IPS-20b (cell line): ENCODE data around the gene SPATA33.
"Not testable (repeated sequence)": the region's sequence is repeated elsewhere in the genome, so short reads cannot be mapped to it uniquely, and the experiment has no call there.

Source experiments
- H3K27ac ChIP-seq: one replicate; pipeline ENCODE4 v1.5.1; 2013; ENCODE audit warnings: low read length
- H3K27me3 ChIP-seq: 2 replicates; pipeline ENCODE4 v1.6.1; 2013; ENCODE audit warnings: mild to moderate bottlenecking, low read length, inconsistent platforms; ENCODE audit not compliant: insufficient read depth
- H3K36me3 ChIP-seq: 2 replicates; pipeline ENCODE4 v1.6.1; 2013; ENCODE audit warnings: low read depth, mild to moderate bottlenecking, inconsistent platforms, low read length, moderate library complexity; ENCODE audit not compliant: insufficient read depth
- H3K4me1 ChIP-seq: 2 replicates; pipeline ENCODE4 v1.6.1; 2013; ENCODE audit warnings: mild to moderate bottlenecking, control low read depth, inconsistent platforms, low read length, moderate library complexity; ENCODE audit not compliant: insufficient read depth
- H3K4me3 ChIP-seq: 2 replicates; pipeline ENCODE4 v1.5.1; 2013; ENCODE audit warnings: mild to moderate bottlenecking, low read length, inconsistent platforms
- H3K9ac ChIP-seq: 2 replicates; pipeline ENCODE4 v1.6.1; 2013; ENCODE audit warnings: low read depth, mild to moderate bottlenecking, inconsistent platforms, low read length, moderate library complexity
- H3K9me3 ChIP-seq: 2 replicates; pipeline ENCODE4 v1.6.1; 2013; ENCODE audit warnings: mild to moderate bottlenecking, low read depth, low read length, inconsistent platforms; ENCODE audit not compliant: insufficient read depth

Gene SPATA33

GRCh38 chr16:89653656-89654295 is 3.9 kb upstream of the SPATA33 start:
- H3K4me1 ChIP-seq, result peaks cover 3% of the 10 kb centered on the region; the same call in 1 of the 2 replicates
- H3K9me3 ChIP-seq, result no peaks in the 10 kb centered on the region
- peaks cover 19% of the 10 kb centered on the region for H3K36me3 ChIP-seq
- no peak overlapping the region for H3K27ac ChIP-seq
- H3K27me3 ChIP-seq, result no peaks in the 10 kb centered on the region
- H3K9ac ChIP-seq, result no peak overlapping the region
- H3K4me3 ChIP-seq, result no peak overlapping the region

- no peaks in the 10 kb centered on the region for H3K27me3 ChIP-seq
- no peak overlapping the region for H3K4me3 ChIP-seq
- H3K9me3 ChIP-seq, result no peaks in the 10 kb centered on the region
- no peak overlapping the region for H3K27ac ChIP-seq
- H3K4me1 ChIP-seq, result peaks cover 3% of the 10 kb centered on the region; the same call in 1 of the 2 replicates
- peaks cover 25% of the 10 kb centered on the region for H3K36me3 ChIP-seq
- no peak overlapping the region for H3K9ac ChIP-seq
These were observed 2.5 kb upstream of the SPATA33 start for GRCh38 chr16:89655062-89655643.

GRCh38 chr16:89656435-89657121 is 1.1 kb upstream of the SPATA33 start:
- Histone ChIP-seq H3K9me3 (no peaks in the 10 kb centered on the region), H3K36me3 (peaks cover 33% of the 10 kb centered on the region), H3K4me1 (peaks cover 3% of the 10 kb centered on the region; the same call in 1 of the 2 replicates), H3K9ac (peak overlapping the region; percentile 95; the same call in 1 of the 2 replicates), H3K4me3 (peak overlapping the region; percentile 99; the same call in 1 of the 2 replicates), H3K27me3 (no peaks in the 10 kb centered on the region), H3K27ac (no peak overlapping the region)

GRCh38 chr16:89658221-89658879 is 714 bp downstream of the SPATA33 start:
- Histone ChIP-seq H3K27me3 (no peaks in the 10 kb centered on the region), H3K4me1 (peaks cover 3% of the 10 kb centered on the region; the same call in 1 of the 2 replicates), H3K4me3 (peak overlapping the region; percentile 99), H3K9ac (peak overlapping the region; percentile 95), H3K36me3 (peaks cover 41% of the 10 kb centered on the region), H3K27ac (no peak overlapping the region), H3K9me3 (no peaks in the 10 kb centered on the region)

GRCh38 chr16:89660146-89660545 is 2.5 kb downstream of the SPATA33 start:
- no peak overlapping the region for H3K9ac ChIP-seq
- H3K9me3 ChIP-seq, result 0 out of 2 replicates have a peak, but pooled peaks cover 5% of the 10 kb centered on the region
- H3K4me1 ChIP-seq, result peaks cover 3% of the 10 kb centered on the region; the same call in 1 of the 2 replicates
- peaks cover 43% of the 10 kb centered on the region for H3K36me3 ChIP-seq
- H3K4me3 ChIP-seq, result no peak overlapping the region
- no peaks in the 10 kb centered on the region for H3K27me3 ChIP-seq
- no peak overlapping the region for H3K27ac ChIP-seq

- H3K36me3 ChIP-seq, result peaks cover 43% of the 10 kb centered on the region
- no peak overlapping the region for H3K9ac ChIP-seq
- H3K27ac ChIP-seq, result no peak overlapping the region
- H3K27me3 ChIP-seq, result no peaks in the 10 kb centered on the region
- H3K9me3 ChIP-seq, result peaks cover 12% of the 10 kb centered on the region; the same call in 1 of the 2 replicates
- no peak overlapping the region for H3K4me3 ChIP-seq
- H3K4me1 ChIP-seq, result peaks cover 3% of the 10 kb centered on the region; the same call in 1 of the 2 replicates
These were observed 3.6 kb downstream of the SPATA33 start for GRCh38 chr16:89661215-89661614.

GRCh38 chr16:89664238-89664637 is 6.6 kb downstream of the SPATA33 start:
- H3K9ac ChIP-seq, H3K27me3 ChIP-seq, H3K27ac ChIP-seq, H3K4me1 ChIP-seq, H3K4me3 ChIP-seq: not testable (repeated sequence)
- H3K9me3 ChIP-seq, result peaks cover 14% of the 10 kb centered on the region; the same call in 1 of the 2 replicates
- peaks cover 43% of the 10 kb centered on the region for H3K36me3 ChIP-seq

- H3K36me3 ChIP-seq, result peaks cover 19% of the 10 kb centered on the region
- H3K27ac ChIP-seq, result not testable (repeated sequence)
These were observed 9.4 kb downstream of the SPATA33 start for GRCh38 chr16:89667000-89667399.

GRCh38 chr16:89667633-89668032 is 10.0 kb downstream of the SPATA33 start:
- peaks cover 16% of the 10 kb centered on the region for H3K36me3 ChIP-seq
- H3K9me3 ChIP-seq, result peaks cover 14% of the 10 kb centered on the region; the same call in 1 of the 2 replicates
- no peak overlapping the region for H3K27ac ChIP-seq
- no peak overlapping the region for H3K9ac ChIP-seq
- no peak overlapping the region for H3K4me3 ChIP-seq
- H3K4me1 ChIP-seq, result no peaks in the 10 kb centered on the region
- H3K27me3 ChIP-seq, result no peaks in the 10 kb centered on the region

More at GRCh38 chr16:89667000-89667399, 9.4 kb downstream of the SPATA33 start:
- not testable (repeated sequence) for H3K4me1 ChIP-seq, H3K27me3 ChIP-seq, H3K4me3 ChIP-seq, H3K9ac ChIP-seq
- H3K9me3 ChIP-seq, result peaks cover 14% of the 10 kb centered on the region; the same call in 1 of the 2 replicates

- peaks cover 14% of the 10 kb centered on the region; the same call in 1 of the 2 replicates for H3K9me3 ChIP-seq
- no peak overlapping the region for H3K4me3 ChIP-seq
- H3K9ac ChIP-seq, result no peak overlapping the region
- H3K27ac ChIP-seq, result no peak overlapping the region
- H3K36me3 ChIP-seq, result peaks cover 5% of the 10 kb centered on the region; the same call in 1 of the 2 replicates
- H3K27me3 ChIP-seq, result no peaks in the 10 kb centered on the region
- no peaks in the 10 kb centered on the region for H3K4me1 ChIP-seq
These were observed 11.1 kb downstream of the SPATA33 start for GRCh38 chr16:89668790-89669158.

GRCh38 chr16:89669755-89670154 is 12.1 kb downstream of the SPATA33 start:
- Histone ChIP-seq H3K9ac (no peak overlapping the region), H3K27ac (no peak overlapping the region), H3K4me1 (no peaks in the 10 kb centered on the region), H3K4me3 (no peak overlapping the region), H3K36me3 (no peaks in the 10 kb centered on the region), H3K27me3 (no peaks in the 10 kb centered on the region), H3K9me3 (peaks cover 13% of the 10 kb centered on the region; the same call in 1 of the 2 replicates)
